Thyroid gland (tissue), 4 donors: ENCODE data around the gene HSP90AA1.

Experiments used
- CTCF ChIP-seq, 6 experiments: fragments of 200-600 bp in 3 of 6; fragments of 450-650 bp in 3 of 6; sonication (generic) in 3 of 6; IDR thresholded peaks; one replicate each; pipeline ENCODE4 v1.5.1; 2016 to 2019; ENCODE audit warnings: antibody characterized with exemption in 6 of 6, mild to moderate bottlenecking in 2 of 6, inconsistent platforms in 1 of 6, moderate library complexity in 1 of 6
- POLR2A ChIP-seq, 2 donors: fragments of 450-650 bp; IDR thresholded peaks; one replicate each; pipeline ENCODE4 v1.6.1; 2017; ENCODE audit warnings: antibody characterized with exemption in 2 of 2, mild to moderate bottlenecking in 2 of 2, moderate library complexity in 1 of 2

- TF ChIP-seq CTCF (IDR thresholded peaks at IDR 0.05) (no peak), POLR2A (IDR thresholded peaks at IDR 0.05) (no peak)
Observed at GRCh38 chr14:102092806-102093205, 6.0 kb upstream of the HSP90AA1 start.
